Measurements from ENCODE around the gene CAB39L. TPM values are rescaled to one million over a fixed set of nuclear protein-coding genes. Genes with fewer than 3 reads are reported as not detected.

CAB39L gene
- total RNA-seq, 1 experiment from 2014 or later: 6.6 TPM

DNA sequence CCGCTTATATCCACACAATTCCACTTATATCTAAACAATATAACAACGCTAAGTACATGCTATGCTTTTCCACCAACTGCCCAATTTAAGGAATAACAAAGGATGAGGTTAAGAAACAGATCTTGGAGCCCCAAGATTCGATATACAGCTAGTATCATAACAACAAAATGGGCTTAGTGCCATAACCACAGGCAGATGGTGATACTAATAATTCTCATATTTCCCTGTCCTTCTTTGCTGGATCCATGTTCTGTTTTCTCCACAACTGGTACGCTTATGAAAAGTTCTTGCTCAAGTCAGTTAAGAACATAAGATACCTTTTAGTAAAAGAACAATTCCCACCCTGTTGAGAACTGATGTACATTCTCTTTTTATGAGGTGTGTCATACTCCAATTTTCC lies 33.9 kb downstream of the CAB39L start:
- no TSS peak for BruUV-seq (replicated peaks)
- H3K27ac ChIP-seq (ENCODE audit: low read length): no peak overlapping the region
- H3K27me3 ChIP-seq (ENCODE audit: control insufficient read depth, insufficient read depth, low read length): no peaks in the 10 kb centered on the region
- POLR2A ChIA-PET: no interaction called here
- CTCF ChIA-PET: no interaction called here
- ATAC-seq (no peak), DNase-seq (ENCODE audit: low read depth, low spot score) (no peak)
- in situ Hi-C loops (cut with HindIII; ENCODE audit: low pct_unique_long_range_greater_than_20kb, low sequenced_read_pairs) (no loop called here), intact Hi-C loops (cut with micrococcal nuclease; ENCODE audit: unreplicated experiment) (no loop called here)
- no peak overlapping the region for H3K4me3 ChIP-seq (ENCODE audit: low read depth in 2 of 2, low read length in 2 of 2)
- H3K36me3 ChIP-seq (ENCODE audit: control insufficient read depth, insufficient read depth, low read length): no peaks in the 10 kb centered on the region
- TF ChIP-seq SIN3A (IDR thresholded peaks at IDR 0.05; ENCODE audit: borderline replicate concordance, insufficient read depth, low read depth, low read length): no peak
- TF ChIP-seq, protein P1, sequence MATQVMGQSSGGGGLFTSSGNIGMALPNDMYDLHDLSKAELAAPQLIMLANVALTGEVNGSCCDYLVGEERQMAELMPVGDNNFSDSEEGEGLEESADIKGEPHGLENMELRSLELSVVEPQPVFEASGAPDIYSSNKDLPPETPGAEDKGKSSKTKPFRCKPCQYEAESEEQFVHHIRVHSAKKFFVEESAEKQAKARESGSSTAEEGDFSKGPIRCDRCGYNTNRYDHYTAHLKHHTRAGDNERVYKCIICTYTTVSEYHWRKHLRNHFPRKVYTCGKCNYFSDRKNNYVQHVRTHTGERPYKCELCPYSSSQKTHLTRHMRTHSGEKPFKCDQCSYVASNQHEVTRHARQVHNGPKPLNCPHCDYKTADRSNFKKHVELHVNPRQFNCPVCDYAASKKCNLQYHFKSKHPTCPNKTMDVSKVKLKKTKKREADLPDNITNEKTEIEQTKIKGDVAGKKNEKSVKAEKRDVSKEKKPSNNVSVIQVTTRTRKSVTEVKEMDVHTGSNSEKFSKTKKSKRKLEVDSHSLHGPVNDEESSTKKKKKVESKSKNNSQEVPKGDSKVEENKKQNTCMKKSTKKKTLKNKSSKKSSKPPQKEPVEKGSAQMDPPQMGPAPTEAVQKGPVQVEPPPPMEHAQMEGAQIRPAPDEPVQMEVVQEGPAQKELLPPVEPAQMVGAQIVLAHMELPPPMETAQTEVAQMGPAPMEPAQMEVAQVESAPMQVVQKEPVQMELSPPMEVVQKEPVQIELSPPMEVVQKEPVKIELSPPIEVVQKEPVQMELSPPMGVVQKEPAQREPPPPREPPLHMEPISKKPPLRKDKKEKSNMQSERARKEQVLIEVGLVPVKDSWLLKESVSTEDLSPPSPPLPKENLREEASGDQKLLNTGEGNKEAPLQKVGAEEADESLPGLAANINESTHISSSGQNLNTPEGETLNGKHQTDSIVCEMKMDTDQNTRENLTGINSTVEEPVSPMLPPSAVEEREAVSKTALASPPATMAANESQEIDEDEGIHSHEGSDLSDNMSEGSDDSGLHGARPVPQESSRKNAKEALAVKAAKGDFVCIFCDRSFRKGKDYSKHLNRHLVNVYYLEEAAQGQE (IDR thresholded peaks at IDR 0.05; ENCODE audit: insufficient read depth in 1 of 2, low read depth in 2 of 2, low read length in 1 of 2): no peak
- no peaks in the 10 kb centered on the region for H3K4me1 ChIP-seq (ENCODE audit: control insufficient read depth, insufficient read depth, low read length)
- H3K9me3 ChIP-seq (ENCODE audit: control insufficient read depth, insufficient read depth, low read depth, low read length): no peaks in the 10 kb centered on the region

DNA sequence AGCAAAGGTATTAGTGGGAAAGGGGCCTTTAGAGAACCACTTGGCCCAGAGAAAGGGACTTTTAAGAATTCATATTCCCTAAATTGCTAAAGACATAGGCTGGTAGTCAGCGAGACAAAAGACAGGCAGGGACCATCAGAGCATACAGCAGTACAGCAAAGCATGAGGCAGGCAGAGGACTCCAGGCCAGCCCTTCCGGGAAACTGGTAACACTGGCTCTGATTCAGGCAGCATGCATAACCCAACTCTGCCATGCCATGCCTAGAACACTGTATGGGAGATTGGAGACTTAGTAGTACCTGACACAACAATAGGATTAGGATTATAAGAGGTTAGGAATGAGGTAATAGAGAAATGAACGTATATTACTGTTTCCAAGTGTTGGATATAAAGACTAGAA lies 34.9 kb downstream of the CAB39L start:
- Histone ChIP-seq H3K27ac (ENCODE audit: low read length) (no peak overlapping the region), H3K4me3 (ENCODE audit: low read depth in 2 of 2, low read length in 2 of 2) (no peak overlapping the region), H3K27me3 (ENCODE audit: control insufficient read depth, insufficient read depth, low read length) (no peaks in the 10 kb centered on the region), H3K9me3 (ENCODE audit: control insufficient read depth, insufficient read depth, low read depth, low read length) (no peaks in the 10 kb centered on the region), H3K36me3 (ENCODE audit: control insufficient read depth, insufficient read depth, low read length) (no peaks in the 10 kb centered on the region), H3K4me1 (ENCODE audit: control insufficient read depth, insufficient read depth, low read length) (no peaks in the 10 kb centered on the region)
- TF ChIP-seq POLR2AphosphoS5 (IDR thresholded peaks at IDR 0.05; ENCODE audit: low read depth, low read length) (no peak), SIN3A (IDR thresholded peaks at IDR 0.05; ENCODE audit: borderline replicate concordance, insufficient read depth, low read depth, low read length) (no peak), TCF7L2 (IDR thresholded peaks at IDR 0.05; ENCODE audit: low read depth, low read length) (no peak)
- TF ChIP-seq, protein P1 (IDR thresholded peaks at IDR 0.05; ENCODE audit: insufficient read depth in 1 of 2, low read depth in 2 of 2, low read length in 1 of 2): no peak
- TF ChIP-seq, protein P2, sequence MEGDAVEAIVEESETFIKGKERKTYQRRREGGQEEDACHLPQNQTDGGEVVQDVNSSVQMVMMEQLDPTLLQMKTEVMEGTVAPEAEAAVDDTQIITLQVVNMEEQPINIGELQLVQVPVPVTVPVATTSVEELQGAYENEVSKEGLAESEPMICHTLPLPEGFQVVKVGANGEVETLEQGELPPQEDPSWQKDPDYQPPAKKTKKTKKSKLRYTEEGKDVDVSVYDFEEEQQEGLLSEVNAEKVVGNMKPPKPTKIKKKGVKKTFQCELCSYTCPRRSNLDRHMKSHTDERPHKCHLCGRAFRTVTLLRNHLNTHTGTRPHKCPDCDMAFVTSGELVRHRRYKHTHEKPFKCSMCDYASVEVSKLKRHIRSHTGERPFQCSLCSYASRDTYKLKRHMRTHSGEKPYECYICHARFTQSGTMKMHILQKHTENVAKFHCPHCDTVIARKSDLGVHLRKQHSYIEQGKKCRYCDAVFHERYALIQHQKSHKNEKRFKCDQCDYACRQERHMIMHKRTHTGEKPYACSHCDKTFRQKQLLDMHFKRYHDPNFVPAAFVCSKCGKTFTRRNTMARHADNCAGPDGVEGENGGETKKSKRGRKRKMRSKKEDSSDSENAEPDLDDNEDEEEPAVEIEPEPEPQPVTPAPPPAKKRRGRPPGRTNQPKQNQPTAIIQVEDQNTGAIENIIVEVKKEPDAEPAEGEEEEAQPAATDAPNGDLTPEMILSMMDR (IDR thresholded peaks at IDR 0.05): no peak
- DNase-seq (ENCODE audit: low read depth, low spot score) (no peak), ATAC-seq (no peak)
- ChIA-PET CTCF (no interaction called here), POLR2A (no interaction called here)
- in situ Hi-C loops (cut with HindIII; ENCODE audit: low pct_unique_long_range_greater_than_20kb, low sequenced_read_pairs) (no loop called here), intact Hi-C loops (cut with micrococcal nuclease; ENCODE audit: unreplicated experiment) (no loop called here)
- BruUV-seq (replicated peaks): no TSS peak

Data from Panc1 (cell line).